HepG2 (cell line): ENCODE measurements around the gene TUBB8.

Source experiments
- EHMT2 ChIP-seq: fragments of 200-600 bp; sonication (generic); IDR thresholded peaks from 2 replicates; pipeline ENCODE4 v1.7.0; 2017; ENCODE audit warnings: antibody characterized with exemption, low read depth, low read length, borderline replicate concordance
- GTF2F1 ChIP-seq: fragments of 150-350 bp; IDR thresholded peaks from 2 replicates; pipeline ENCODE4 v1.6.1; 2014; ENCODE audit warnings: low read length
- RARA ChIP-seq: IDR thresholded peaks from 2 replicates; pipeline ENCODE4 v1.6.1; 2016; ENCODE audit warnings: missing genetic modification reagents, missing compliant biosample characterization
- SMC3 ChIP-seq: IDR thresholded peaks from 2 replicates; pipeline ENCODE4 v1.6.1; 2011; ENCODE audit warnings: low read length, improper control_type of control experiment
- USF2 ChIP-seq, 2 experiments: sonication (generic) in 1 of 2; formaldehyde crosslinking in 1 of 2; IDR thresholded peaks; 2 replicates each; pipeline versions ENCODE4 v1.5.1 to v1.6.1; 2011 to 2020; ENCODE audit warnings: borderline replicate concordance in 1 of 2, low read depth in 1 of 2, low read length in 1 of 2, mild to moderate bottlenecking in 1 of 2, missing genetic modification reagents in 1 of 2, moderate library complexity in 1 of 2
- ZBTB20 ChIP-seq: sonication (generic); formaldehyde crosslinking; IDR thresholded peaks from 2 replicates; pipeline ENCODE4 v1.8.1; 2023; ENCODE audit warnings: missing genetic modification reagents, low read depth, mild to moderate bottlenecking, borderline replicate concordance
- ZSCAN30 ChIP-seq: sonication (generic); formaldehyde crosslinking; IDR thresholded peaks from 2 replicates; pipeline ENCODE4 v1.5.0; 2020; ENCODE audit warnings: mild to moderate bottlenecking, missing genetic modification reagents
- TF ChIP-seq, protein P1 (sequence below): sonication (generic); formaldehyde crosslinking; IDR thresholded peaks from 2 replicates; pipeline ENCODE4 v1.8.0; 2022; ENCODE audit warnings: mild to moderate bottlenecking, missing genetic modification reagents, moderate library complexity

DNA sequence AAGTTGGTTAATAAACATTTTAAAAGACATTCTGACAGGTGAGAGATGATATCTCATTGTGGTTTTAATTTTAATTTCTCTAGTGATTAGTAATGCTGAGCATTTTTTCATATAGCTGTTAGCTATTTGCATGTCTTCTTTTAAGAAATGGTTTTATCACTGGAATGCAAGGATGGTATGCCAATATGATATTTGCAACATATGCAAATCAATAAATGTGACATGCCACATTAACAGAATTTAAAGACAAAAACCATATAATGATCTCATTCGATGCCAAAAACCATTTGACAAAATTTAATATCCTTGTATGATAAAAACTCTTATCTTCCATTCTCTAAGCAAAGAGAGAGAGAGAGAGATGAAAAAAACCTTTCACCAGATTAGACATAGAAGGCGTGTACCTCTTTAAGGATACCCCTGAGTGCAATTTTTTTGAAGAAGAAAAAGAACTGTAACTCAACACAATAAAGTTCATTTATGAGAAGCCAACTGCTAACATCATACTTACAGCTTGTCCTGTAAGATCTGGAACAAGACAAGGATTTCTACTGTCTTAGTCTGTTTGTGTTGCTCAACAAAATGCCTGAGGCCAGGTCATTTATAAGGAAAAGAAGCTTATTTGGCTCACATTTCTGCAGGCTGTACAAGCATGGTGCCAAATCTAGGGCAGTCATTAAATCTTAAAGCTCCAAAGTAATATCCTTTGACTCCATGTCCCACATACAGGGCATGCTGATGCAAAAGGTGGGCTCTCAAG lies 46.4 kb upstream of the TUBB8 start:
- TF ChIP-seq SMC3 (no peak), ZBTB20 (CRISPR knock-in tag) (no peak), USF2 (IDR thresholded peaks at IDR 0.05; ENCODE audit: low read depth, low read length) (no peak), USF2 (CRISPR knock-in tag; IDR thresholded peaks at IDR 0.05; ENCODE audit: borderline replicate concordance) (no peak), RARA (CRISPR knock-in tag) (no peak), GTF2F1 (no peak), EHMT2 (no peak), ZSCAN30 (CRISPR knock-in tag) (no peak)
- TF ChIP-seq, protein P1, sequence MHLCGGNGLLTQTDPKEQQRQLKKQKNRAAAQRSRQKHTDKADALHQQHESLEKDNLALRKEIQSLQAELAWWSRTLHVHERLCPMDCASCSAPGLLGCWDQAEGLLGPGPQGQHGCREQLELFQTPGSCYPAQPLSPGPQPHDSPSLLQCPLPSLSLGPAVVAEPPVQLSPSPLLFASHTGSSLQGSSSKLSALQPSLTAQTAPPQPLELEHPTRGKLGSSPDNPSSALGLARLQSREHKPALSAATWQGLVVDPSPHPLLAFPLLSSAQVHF (CRISPR knock-in tag) = no peak
